K562 (cell line): ENCODE measurements around the gene BMP2K. TPM values are rescaled to one million over a fixed set of nuclear protein-coding genes. Genes with fewer than 3 reads are reported as not detected.

Experiments used
- ARID4B ChIP-seq: sonication (generic); formaldehyde crosslinking; IDR thresholded peaks from 2 replicates; pipeline ENCODE4 v1.8.0; 2022; ENCODE audit warnings: mild to moderate bottlenecking, missing genetic modification reagents
- BACH1 ChIP-seq: fragments of 200-800 bp; sonication (Bioruptor generic); IDR thresholded peaks from 2 replicates; pipeline ENCODE4 v1.6.1; 2016; ENCODE audit warnings: missing genetic modification characterization, missing compliant biosample characterization
- BCL6 ChIP-seq: fragments of 250-450 bp; sonication (Bioruptor Pico); IDR thresholded peaks from 2 replicates; pipeline ENCODE4 v1.4.0; 2020
- FOXA1 ChIP-seq: fragments of 450-650 bp; IDR thresholded peaks from 2 replicates; pipeline ENCODE4 v1.6.1; 2016; ENCODE audit warnings: mild to moderate bottlenecking, borderline replicate concordance
- FOXA3 ChIP-seq, 2 experiments: fragments of 450-650 bp in 1 of 2; sonication (generic) in 1 of 2; formaldehyde crosslinking; IDR thresholded peaks in 1 of 2; conservative IDR thresholded peaks in 1 of 2; 2 replicates each; pipeline versions ENCODE4 v1.4.0 to v1.8.0; 2020 to 2022; ENCODE audit warnings: mild to moderate bottlenecking in 2 of 2, missing genetic modification reagents in 1 of 2
- LEF1 ChIP-seq: fragments of 450-650 bp; IDR thresholded peaks from 2 replicates; pipeline ENCODE4 v1.6.1; 2016; ENCODE audit warnings: mild to moderate bottlenecking
- SAP30 ChIP-seq: fragments of 200-600 bp; sonication (generic); IDR thresholded peaks from 2 replicates; pipeline ENCODE4 v1.6.1; 2012; ENCODE audit warnings: borderline replicate concordance, low read depth, mild to moderate bottlenecking, moderate library complexity, low read length, control low read depth, inconsistent platforms; ENCODE audit not compliant: insufficient read depth, poor library complexity, severe bottlenecking
- ZNF398 ChIP-seq: fragments of 250-450 bp; sonication (Bioruptor Pico); IDR thresholded peaks from 2 replicates; pipeline ENCODE4 v1.8.0; 2021; ENCODE audit warnings: moderate library complexity, mild to moderate bottlenecking, inconsistent platforms
- ZNF507 ChIP-seq: conservative IDR thresholded peaks from 2 replicates; pipeline ENCODE4 v1.6.1; 2017; ENCODE audit warnings: missing genetic modification characterization, missing compliant biosample characterization
- polyA plus RNA-seq, 8 experiments: library from polyadenylated mRNA; depleted of rRNA in 4 of 8; stranded (reverse) in 5 of 8; unstranded in 3 of 8; fragments of >200 nt; fragmentation: Nextera tagmentation in 2 of 8; fragmentation: Illumina TruSeq in 1 of 8; extraction: Ambion mirVana in 2 of 8; extraction: Trizol in 1 of 8; gene quantifications; 2 replicates each; pipeline versions ENCODE4 v1.2.1 to v1.2.3, GENCODE V29; 2011 to 2014; ENCODE audit warnings: inconsistent platforms in 1 of 8, missing spikeins in 1 of 8
- total RNA-seq, 7 experiments: library from RNA; depleted of rRNA in 6 of 7; stranded (reverse); fragments of >200 nt in 6 of 7; fragmentation: Illumina TruSeq in 2 of 7; extraction: Trizol in 2 of 7; gene quantifications; 2 replicates each; pipeline versions ENCODE4 v1.2.1 to v1.2.3, GENCODE V29; 2011 to 2021; ENCODE audit warnings: low replicate concordance in 1 of 7
- TF ChIP-seq, protein P1 (sequence below), 2 experiments: fragments of 450-650 bp; IDR thresholded peaks; 2 replicates each; pipeline ENCODE4 v1.6.1; 2018; ENCODE audit warnings: mild to moderate bottlenecking in 2 of 2, low read depth in 1 of 2; ENCODE audit not compliant: partially characterized antibody in 2 of 2
- TF ChIP-seq, protein P2 (sequence below), 2 experiments: fragments of 450-650 bp; IDR thresholded peaks; 2 replicates each; pipeline ENCODE4 v1.6.1; 2016
- TF ChIP-seq, protein P3 (sequence below): fragments of 450-650 bp; formaldehyde crosslinking; IDR thresholded peaks from 2 replicates; pipeline ENCODE4 v1.4.0; 2020; ENCODE audit warnings: mild to moderate bottlenecking, moderate library complexity

BMP2K gene
- total and polyA plus RNA-seq, 9 of the 15 experiments (the other 6 are each of a cell fraction or from before 2014, with no cell fraction given) = 17.0 to 217 (median 104) TPM

GRCh38 chr4:78776729-78777575 is 802 bp downstream of the BMP2K start (continued):
- TF ChIP-seq, protein P1, sequence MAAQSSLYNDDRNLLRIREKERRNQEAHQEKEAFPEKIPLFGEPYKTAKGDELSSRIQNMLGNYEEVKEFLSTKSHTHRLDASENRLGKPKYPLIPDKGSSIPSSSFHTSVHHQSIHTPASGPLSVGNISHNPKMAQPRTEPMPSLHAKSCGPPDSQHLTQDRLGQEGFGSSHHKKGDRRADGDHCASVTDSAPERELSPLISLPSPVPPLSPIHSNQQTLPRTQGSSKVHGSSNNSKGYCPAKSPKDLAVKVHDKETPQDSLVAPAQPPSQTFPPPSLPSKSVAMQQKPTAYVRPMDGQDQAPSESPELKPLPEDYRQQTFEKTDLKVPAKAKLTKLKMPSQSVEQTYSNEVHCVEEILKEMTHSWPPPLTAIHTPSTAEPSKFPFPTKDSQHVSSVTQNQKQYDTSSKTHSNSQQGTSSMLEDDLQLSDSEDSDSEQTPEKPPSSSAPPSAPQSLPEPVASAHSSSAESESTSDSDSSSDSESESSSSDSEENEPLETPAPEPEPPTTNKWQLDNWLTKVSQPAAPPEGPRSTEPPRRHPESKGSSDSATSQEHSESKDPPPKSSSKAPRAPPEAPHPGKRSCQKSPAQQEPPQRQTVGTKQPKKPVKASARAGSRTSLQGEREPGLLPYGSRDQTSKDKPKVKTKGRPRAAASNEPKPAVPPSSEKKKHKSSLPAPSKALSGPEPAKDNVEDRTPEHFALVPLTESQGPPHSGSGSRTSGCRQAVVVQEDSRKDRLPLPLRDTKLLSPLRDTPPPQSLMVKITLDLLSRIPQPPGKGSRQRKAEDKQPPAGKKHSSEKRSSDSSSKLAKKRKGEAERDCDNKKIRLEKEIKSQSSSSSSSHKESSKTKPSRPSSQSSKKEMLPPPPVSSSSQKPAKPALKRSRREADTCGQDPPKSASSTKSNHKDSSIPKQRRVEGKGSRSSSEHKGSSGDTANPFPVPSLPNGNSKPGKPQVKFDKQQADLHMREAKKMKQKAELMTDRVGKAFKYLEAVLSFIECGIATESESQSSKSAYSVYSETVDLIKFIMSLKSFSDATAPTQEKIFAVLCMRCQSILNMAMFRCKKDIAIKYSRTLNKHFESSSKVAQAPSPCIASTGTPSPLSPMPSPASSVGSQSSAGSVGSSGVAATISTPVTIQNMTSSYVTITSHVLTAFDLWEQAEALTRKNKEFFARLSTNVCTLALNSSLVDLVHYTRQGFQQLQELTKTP (IDR thresholded peaks at IDR 0.05; ENCODE audit: low read depth in 1 of 2, partially characterized antibody in 2 of 2) = peak in 1 of 2 experiments; percentile 37
- no peak for TF ChIP-seq LEF1
- TF ChIP-seq, protein P2, sequence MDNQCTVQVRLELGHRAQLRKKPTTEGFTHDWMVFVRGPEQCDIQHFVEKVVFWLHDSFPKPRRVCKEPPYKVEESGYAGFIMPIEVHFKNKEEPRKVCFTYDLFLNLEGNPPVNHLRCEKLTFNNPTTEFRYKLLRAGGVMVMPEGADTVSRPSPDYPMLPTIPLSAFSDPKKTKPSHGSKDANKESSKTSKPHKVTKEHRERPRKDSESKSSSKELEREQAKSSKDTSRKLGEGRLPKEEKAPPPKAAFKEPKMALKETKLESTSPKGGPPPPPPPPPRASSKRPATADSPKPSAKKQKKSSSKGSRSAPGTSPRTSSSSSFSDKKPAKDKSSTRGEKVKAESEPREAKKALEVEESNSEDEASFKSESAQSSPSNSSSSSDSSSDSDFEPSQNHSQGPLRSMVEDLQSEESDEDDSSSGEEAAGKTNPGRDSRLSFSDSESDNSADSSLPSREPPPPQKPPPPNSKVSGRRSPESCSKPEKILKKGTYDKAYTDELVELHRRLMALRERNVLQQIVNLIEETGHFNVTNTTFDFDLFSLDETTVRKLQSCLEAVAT (IDR thresholded peaks at IDR 0.05) = peak; percentile 70 to 93
- no peak for TF ChIP-seq ZNF507 (tag)
- no peak for TF ChIP-seq BACH1 (tag)
- TF ChIP-seq FOXA1 = no peak
- TF ChIP-seq FOXA3 (CRISPR knock-in tag; conservative IDR thresholded peaks at IDR 0.05 in 1 of 2, IDR thresholded peaks at IDR 0.05 in 1 of 2) = peak in 1 of 2 experiments; percentile 38; a peak in 1 of 4 replicates
- TF ChIP-seq ARID4B (CRISPR knock-in tag) = peak; percentile 65
- TF ChIP-seq ZNF398 (CRISPR knock-in tag) = no peak
- TF ChIP-seq, protein P3, sequence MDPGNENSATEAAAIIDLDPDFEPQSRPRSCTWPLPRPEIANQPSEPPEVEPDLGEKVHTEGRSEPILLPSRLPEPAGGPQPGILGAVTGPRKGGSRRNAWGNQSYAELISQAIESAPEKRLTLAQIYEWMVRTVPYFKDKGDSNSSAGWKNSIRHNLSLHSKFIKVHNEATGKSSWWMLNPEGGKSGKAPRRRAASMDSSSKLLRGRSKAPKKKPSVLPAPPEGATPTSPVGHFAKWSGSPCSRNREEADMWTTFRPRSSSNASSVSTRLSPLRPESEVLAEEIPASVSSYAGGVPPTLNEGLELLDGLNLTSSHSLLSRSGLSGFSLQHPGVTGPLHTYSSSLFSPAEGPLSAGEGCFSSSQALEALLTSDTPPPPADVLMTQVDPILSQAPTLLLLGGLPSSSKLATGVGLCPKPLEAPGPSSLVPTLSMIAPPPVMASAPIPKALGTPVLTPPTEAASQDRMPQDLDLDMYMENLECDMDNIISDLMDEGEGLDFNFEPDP (CRISPR knock-in tag) = no peak
- TF ChIP-seq BCL6 (CRISPR knock-in tag) = no peak
- peak; percentile 78 for TF ChIP-seq SAP30
